ENCODE measurements around the gene USF3. TPM values are rescaled to one million over a fixed set of nuclear protein-coding genes. Genes with fewer than 3 reads are reported as not detected.

USF3 gene
- polyA plus RNA-seq, 3 donors, result 1.6 to 4.5 (median 3.3) TPM

DNA sequence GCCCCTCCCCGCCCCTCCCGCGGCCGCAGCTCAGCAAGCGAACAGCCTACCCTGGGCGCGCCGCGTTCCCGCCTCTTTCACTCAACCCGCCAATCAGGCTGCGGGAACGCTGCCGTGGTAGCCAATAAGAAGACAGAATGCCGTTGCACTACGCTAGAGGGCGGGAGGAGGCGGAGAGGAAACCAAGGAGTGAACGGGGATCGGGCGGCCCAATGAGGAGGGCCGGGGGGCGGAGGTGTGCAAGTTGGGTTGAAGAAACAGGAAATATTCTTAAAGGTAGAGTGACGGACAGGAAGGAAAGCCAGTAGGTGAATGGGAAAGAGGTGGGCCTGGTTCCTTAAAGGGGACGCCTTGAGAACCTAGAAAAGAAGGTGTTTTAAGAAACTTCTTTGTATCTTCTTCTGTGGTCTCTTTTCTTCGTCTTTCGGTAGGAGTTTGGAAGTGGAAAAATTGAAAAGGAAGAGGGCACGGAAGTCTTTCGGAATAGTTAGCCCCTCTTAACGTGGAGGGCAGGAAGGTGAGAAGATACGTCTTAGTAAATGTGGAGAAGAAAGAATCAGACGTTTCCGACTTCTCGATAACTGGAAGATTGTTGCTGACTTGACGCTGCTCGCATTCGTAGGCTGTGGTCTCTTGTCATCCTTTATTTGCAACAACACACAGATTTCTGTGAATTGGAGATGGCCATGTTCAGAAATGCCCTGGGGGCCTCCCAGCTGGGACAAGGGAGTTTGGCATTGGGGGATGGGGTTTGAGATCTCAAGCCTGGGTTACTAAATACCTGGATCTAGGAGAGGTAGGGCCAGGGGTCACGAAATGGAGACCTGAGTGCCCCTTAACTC lies 437 bp upstream of the USF3 start:
- peak overlapping the region; percentile 77 to 100 (median 99) for H3K4me3 ChIP-seq (replicated peaks in 1 of 3; ENCODE audit: low read depth in 2 of 3, low read length in 3 of 3)
- peaks cover 46% of the 10 kb centered on the region for H3K79me2 ChIP-seq (ENCODE audit: insufficient read depth, low read length)
- no peaks in the 10 kb centered on the region for H3K36me3 ChIP-seq (replicated peaks in 1 of 2; ENCODE audit: control insufficient read depth in 1 of 2, insufficient read depth in 2 of 2, low read length in 2 of 2)
- H3K9me3 Mint-ChIP-seq, result peaks cover 0 to 2% (median 0%) of the 10 kb centered on the region in 7 donors
- peak overlapping the region; percentile 92 for H3K4me2 ChIP-seq (replicated peaks; ENCODE audit: extremely low read depth, low read length, poor library complexity, severe bottlenecking)
- peaks cover 20 to 34% of the 10 kb centered on the region in 2 donors for H3K4me1 ChIP-seq (ENCODE audit: control insufficient read depth in 1 of 2, insufficient read depth in 2 of 2, low read length in 2 of 2)
- intact Hi-C loops (cut with micrococcal nuclease), result loop anchor here in 1 of 2 donors (5.0 kb wide), 1 partner anchor 180 kb away; the partner anchor contains the start of gene SPICE1
- H3K27me3 Mint-ChIP-seq (ENCODE audit: low read depth in 3 of 3), result peaks cover 3 to 15% (median 11%) of the 10 kb centered on the region in 3 donors
- no peaks in the 10 kb centered on the region for H3K27me3 ChIP-seq (ENCODE audit: control insufficient read depth in 2 of 2, insufficient read depth in 2 of 2, low read length in 2 of 2)
- DNase-seq, result peak; percentile 95 to 98 (median 97)
- TF ChIP-seq, protein P1, sequence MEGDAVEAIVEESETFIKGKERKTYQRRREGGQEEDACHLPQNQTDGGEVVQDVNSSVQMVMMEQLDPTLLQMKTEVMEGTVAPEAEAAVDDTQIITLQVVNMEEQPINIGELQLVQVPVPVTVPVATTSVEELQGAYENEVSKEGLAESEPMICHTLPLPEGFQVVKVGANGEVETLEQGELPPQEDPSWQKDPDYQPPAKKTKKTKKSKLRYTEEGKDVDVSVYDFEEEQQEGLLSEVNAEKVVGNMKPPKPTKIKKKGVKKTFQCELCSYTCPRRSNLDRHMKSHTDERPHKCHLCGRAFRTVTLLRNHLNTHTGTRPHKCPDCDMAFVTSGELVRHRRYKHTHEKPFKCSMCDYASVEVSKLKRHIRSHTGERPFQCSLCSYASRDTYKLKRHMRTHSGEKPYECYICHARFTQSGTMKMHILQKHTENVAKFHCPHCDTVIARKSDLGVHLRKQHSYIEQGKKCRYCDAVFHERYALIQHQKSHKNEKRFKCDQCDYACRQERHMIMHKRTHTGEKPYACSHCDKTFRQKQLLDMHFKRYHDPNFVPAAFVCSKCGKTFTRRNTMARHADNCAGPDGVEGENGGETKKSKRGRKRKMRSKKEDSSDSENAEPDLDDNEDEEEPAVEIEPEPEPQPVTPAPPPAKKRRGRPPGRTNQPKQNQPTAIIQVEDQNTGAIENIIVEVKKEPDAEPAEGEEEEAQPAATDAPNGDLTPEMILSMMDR (IDR thresholded peaks at IDR 0.05), result no peak
- WGBS (ENCODE audit: insufficient coverage), result under 1% methylated on average over 30 of the region's 38 CpGs
- H3K27ac Mint-ChIP-seq, result no peak overlapping the region
- H3K36me3 Mint-ChIP-seq, result peaks cover 4 to 7% of the 10 kb centered on the region in 2 donors
- peaks cover 27% of the 10 kb centered on the region for H3K4me1 Mint-ChIP-seq
- peak overlapping the region; percentile 83 for H3K9ac ChIP-seq (ENCODE audit: insufficient read depth, low read length, poor library complexity, severe bottlenecking)
- no peak overlapping the region for H3K4me3 Mint-ChIP-seq
- peak overlapping the region; percentile 97 for H2AFZ ChIP-seq (ENCODE audit: insufficient read depth, low read depth, low read length, poor library complexity, severe bottlenecking)
- H3K27ac ChIP-seq (ENCODE audit: low read depth in 1 of 2, low read length in 2 of 2), result peak overlapping the region; percentile 42 to 94
- H4K20me1 ChIP-seq (ENCODE audit: insufficient read depth, low read length), result peaks cover 9% of the 10 kb centered on the region
- H3K9me3 ChIP-seq (replicated peaks in 1 of 2; ENCODE audit: control insufficient read depth in 1 of 2, insufficient read depth in 1 of 2, low read length in 2 of 2), result no peaks in the 10 kb centered on the region

DNA sequence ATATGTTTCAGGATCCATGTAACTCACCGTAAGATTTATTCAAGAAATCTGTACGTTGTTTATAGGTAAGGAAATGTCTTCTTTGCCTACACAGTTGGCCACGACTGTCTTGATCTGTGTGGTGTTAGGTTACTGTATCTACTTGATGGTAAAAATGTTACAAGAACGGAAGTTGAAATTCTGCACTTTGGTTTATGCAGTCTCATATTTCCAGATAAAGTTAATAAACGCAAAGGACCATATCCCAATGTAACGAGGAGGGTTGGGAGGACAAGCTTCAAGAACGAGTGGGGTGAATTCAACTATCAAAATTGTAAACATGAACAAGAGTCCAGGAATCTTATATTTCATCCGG lies 1.0 kb downstream of the USF3 start:
- Histone ChIP-seq H3K4me1 (ENCODE audit: control insufficient read depth in 1 of 2, insufficient read depth in 2 of 2, low read length in 2 of 2) (peaks cover 20 to 34% of the 10 kb centered on the region in 2 donors), H3K79me2 (ENCODE audit: insufficient read depth, low read length) (peaks cover 60% of the 10 kb centered on the region), H3K4me3 (replicated peaks in 1 of 3; ENCODE audit: low read depth in 2 of 3, low read length in 3 of 3) (peak overlapping the region; percentile 77 to 99 (median 92)), H3K9ac (ENCODE audit: insufficient read depth, low read length, poor library complexity, severe bottlenecking) (peak overlapping the region; percentile 83), H4K20me1 (ENCODE audit: insufficient read depth, low read length) (peaks cover 22% of the 10 kb centered on the region), H3K36me3 (replicated peaks in 1 of 2; ENCODE audit: control insufficient read depth in 1 of 2, insufficient read depth in 2 of 2, low read length in 2 of 2) (no peaks in the 10 kb centered on the region), H3K4me2 (replicated peaks; ENCODE audit: extremely low read depth, low read length, poor library complexity, severe bottlenecking) (peak overlapping the region; percentile 87), H2AFZ (ENCODE audit: insufficient read depth, low read depth, low read length, poor library complexity, severe bottlenecking) (peak overlapping the region; percentile 72), H3K27ac (ENCODE audit: low read depth in 1 of 2, low read length in 2 of 2) (peak overlapping the region in 1 of 2 donors; percentile 83), H3K9me3 (replicated peaks in 1 of 2; ENCODE audit: control insufficient read depth in 1 of 2, insufficient read depth in 1 of 2, low read length in 2 of 2) (no peaks in the 10 kb centered on the region), H3K27me3 (ENCODE audit: control insufficient read depth in 2 of 2, insufficient read depth in 2 of 2, low read length in 2 of 2) (no peaks in the 10 kb centered on the region)
- TF ChIP-seq, protein P1 (IDR thresholded peaks at IDR 0.05), result no peak
- Mint-ChIP-seq H3K4me1 (peaks cover 27% of the 10 kb centered on the region), H3K27me3 (ENCODE audit: low read depth in 3 of 3) (peaks cover 3 to 15% (median 11%) of the 10 kb centered on the region in 3 donors), H3K27ac (peak overlapping the region; percentile 89 to 98 (median 95)), H3K4me3 (peak overlapping the region; percentile 99), H3K9me3 (peaks cover 0 to 2% (median 0%) of the 10 kb centered on the region in 7 donors), H3K36me3 (peaks cover 4 to 7% of the 10 kb centered on the region in 2 donors)
- no peak for DNase-seq
- WGBS (ENCODE audit: insufficient coverage), result no CpG with 5 or more reads among the region's 8 CpGs
- intact Hi-C loops (cut with micrococcal nuclease), result loop anchor here in 1 of 2 donors (5.0 kb wide), 1 partner anchor 178 kb away; the partner anchor contains the start of gene SPICE1
